OCI-LY7 (cell line): Measurements from ENCODE around the gene DEPDC1B.

Source experiments
- EZH2phosphoT487 ChIP-seq: fragments of 200-600 bp; sonication (generic); IDR thresholded peaks from 2 replicates; pipeline ENCODE4 v1.6.1; 2018; ENCODE audit warnings: low read depth, borderline replicate concordance, mild to moderate bottlenecking, mixed run types, antibody characterized with exemption, low read length, moderate library complexity, mixed read lengths
- TF ChIP-seq, protein P1 (sequence below): fragments of 200-600 bp; sonication (generic); conservative IDR thresholded peaks from 2 replicates; pipeline ENCODE4 v1.5.1; 2014; ENCODE audit warnings: mild to moderate bottlenecking, antibody characterized with exemption, low read length, moderate library complexity, mixed read lengths

DNA sequence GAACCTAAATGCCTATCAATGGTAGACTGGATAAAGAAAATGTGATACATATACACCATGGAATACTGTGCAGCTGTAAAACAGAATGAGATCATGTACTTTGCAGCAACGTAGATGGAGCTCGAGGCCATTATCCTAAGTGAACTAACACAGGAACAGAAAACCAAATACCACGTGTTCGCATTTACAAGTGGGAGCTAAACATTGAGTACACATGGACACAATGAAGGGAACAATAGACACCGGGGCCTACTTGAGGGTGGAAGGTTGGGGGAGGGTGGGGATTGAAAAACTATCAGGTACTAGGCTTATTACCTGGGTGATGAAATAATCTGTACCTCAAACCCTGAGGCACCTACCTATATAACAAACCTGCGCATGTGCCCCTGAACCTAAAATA lies 22.4 kb upstream of the DEPDC1B start:
- TF ChIP-seq, protein P1, sequence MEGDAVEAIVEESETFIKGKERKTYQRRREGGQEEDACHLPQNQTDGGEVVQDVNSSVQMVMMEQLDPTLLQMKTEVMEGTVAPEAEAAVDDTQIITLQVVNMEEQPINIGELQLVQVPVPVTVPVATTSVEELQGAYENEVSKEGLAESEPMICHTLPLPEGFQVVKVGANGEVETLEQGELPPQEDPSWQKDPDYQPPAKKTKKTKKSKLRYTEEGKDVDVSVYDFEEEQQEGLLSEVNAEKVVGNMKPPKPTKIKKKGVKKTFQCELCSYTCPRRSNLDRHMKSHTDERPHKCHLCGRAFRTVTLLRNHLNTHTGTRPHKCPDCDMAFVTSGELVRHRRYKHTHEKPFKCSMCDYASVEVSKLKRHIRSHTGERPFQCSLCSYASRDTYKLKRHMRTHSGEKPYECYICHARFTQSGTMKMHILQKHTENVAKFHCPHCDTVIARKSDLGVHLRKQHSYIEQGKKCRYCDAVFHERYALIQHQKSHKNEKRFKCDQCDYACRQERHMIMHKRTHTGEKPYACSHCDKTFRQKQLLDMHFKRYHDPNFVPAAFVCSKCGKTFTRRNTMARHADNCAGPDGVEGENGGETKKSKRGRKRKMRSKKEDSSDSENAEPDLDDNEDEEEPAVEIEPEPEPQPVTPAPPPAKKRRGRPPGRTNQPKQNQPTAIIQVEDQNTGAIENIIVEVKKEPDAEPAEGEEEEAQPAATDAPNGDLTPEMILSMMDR = no peak
- no peak for TF ChIP-seq EZH2phosphoT487
